MV-4-11 (cell line): ENCODE results near the gene STXBP5.
"Not testable (repeated sequence)": the region's sequence is repeated elsewhere in the genome, so short reads cannot be mapped to it uniquely, and the experiment has no call there.

Experiments
- DNase-seq: peaks from one replicate; lab custom pipeline; 2025; lab: John Stamatoyannopoulos, UW

Gene STXBP5

DNA sequence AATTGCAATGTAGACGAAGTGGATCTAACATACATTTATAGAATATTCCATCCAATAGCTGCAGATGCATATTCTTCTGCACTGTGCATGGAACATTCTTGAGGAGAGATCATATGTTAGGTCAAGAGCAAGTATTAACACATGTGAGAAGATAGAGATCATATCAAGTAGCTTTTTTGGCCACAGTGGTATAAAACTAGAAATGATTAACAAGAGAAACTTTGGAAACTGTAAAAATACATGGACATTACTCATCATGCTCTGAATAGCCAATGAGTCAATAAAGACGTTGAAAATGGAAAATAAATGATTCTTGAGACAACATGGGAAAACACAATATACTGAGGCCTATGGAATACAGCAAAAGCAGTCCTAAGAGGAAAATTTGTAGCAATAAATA is 94.2 kb downstream of the STXBP5 start:
- DNase-seq = no peak

DNA sequence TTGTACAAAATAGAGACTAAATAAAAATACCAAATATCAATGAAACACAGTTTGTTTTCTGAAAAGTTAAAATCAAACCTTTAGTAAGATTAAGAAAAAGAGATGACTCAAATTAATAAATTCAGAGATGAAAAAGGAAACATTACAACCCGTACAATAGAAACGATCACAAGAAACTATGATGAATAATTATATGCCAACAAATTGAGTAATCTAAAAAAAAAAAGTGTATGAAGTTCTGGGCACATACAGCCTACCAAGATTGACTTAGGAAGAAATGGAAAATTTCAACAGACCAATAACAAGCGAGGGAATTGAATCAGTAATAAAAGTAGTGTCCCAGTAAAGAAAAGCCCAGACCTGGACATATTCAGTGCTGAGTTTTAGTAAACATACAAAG is 94.8 kb downstream of the STXBP5 start:
- DNase-seq = no peak

DNA sequence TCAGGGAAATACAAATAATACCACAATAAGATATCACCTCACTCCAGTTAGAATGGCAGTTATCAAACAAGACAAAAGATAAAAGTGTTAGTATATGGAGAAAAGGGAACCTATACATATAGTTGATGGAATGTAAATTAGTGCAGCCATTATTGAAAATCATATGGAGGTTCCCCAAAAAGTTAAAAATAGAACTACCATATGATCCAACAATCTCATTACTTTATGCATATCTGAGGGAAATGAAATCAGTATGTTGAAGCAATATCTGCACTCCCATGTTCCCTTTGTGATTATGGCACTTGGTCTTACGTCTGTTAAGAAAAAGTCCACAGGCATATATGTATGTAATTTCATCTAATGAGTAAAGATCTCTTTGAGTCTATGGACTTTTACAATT is 96.9 kb downstream of the STXBP5 start:
- no peak for DNase-seq

DNA sequence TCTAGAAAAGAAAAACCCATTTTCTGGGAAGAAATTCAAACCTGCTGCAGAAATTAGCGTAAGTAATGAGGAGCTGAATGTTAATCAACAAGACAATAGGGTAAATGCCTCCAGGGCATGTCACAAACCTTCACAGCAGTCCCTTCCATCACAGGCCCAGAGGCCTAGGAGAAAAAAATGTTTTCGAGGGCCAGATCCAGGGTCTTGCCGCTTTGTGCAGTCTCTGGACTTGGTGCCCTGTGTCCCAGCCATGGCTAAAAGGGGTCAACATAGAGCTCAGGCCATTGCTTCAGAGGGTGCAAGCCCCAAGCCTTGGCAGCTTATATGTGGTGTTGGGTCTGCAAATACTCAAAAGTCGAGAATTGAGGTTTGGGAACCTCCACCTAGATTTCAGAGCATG is 99.8 kb downstream of the STXBP5 start:
- DNase-seq = no peak

DNA sequence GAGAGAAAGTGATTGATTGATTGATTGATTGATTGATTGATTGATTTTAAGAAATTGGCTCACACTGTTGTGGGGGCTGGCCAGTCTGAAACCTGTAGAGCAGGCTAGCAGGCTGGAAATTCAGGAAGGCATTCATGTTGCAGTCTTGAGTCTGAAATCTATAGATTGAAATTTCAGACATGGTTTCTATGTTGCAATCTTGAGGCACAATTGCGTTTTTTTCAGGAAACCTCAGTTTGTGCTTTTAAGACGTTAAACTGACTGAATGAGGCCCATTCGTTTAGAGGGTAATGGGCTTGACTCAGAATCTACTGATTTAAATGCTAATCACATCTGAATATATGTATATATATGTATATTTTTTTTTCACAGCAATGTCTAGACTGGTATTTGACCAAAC is 106.3 kb downstream of the STXBP5 start:
- DNase-seq = peak; percentile 84

GRCh38 chr6:147311218-147311617 is 107.0 kb downstream of the STXBP5 start:
- DNase-seq = no peak

DNA sequence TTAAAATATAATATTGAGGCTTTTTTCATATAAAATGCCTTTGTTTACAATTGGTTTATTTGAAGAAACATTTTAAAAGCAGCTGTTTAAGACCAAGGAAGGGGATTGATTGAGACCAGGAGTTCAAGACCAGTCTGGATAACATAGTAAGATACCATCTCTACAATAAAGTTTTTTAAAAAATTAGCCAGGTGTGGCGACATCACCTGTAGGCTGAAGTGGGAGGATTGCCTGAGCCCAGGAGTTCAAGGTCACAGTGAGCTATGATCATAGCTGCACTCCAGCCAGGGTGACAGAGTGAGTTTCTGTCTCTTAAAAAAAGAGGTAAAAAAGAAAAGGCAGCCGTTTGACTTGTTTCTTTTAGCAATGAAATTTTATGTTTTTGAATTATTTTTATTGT is 117.0 kb downstream of the STXBP5 start:
- no peak for DNase-seq

DNA sequence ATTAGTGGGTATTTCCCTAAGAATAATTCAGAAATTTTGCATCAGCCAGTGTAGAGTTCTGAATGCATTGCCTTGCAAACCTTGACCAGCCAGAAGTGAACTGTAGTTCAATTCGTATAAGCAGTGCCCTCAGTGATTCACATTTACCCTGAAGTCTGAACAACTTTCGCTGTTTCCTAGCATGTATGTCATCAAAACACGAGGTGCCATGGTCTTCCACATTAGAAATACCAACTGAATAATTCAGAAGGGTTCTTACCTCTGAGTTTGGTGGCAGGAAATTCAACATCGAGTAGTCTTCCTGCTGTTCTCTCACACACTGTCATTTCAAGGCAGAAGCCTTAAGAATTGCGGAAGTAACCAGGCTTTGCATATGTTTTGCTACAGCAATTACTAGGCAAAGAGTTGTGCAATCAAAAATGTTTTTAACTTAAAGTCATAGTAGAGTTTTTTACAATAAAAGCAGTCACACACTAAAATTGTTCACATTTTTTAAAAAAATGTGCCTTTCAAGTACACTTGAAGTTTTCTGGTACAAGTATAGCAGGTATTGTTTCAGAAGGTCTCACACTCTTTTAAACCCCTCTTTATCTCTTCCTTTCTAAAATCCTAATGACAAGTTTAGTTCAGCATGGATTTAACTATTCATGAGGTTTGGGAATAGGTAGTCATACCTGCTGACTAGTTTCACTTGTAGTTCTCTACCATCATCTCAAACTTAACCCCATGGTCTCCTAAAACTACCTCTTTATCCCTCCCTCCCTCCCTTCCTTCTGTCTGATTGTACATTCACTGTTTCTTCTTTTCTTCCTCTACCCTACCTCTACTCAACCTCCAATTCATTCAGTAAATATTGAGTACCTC is 118.3 kb downstream of the STXBP5 start:
- DNase-seq = peak; percentile 95

DNA sequence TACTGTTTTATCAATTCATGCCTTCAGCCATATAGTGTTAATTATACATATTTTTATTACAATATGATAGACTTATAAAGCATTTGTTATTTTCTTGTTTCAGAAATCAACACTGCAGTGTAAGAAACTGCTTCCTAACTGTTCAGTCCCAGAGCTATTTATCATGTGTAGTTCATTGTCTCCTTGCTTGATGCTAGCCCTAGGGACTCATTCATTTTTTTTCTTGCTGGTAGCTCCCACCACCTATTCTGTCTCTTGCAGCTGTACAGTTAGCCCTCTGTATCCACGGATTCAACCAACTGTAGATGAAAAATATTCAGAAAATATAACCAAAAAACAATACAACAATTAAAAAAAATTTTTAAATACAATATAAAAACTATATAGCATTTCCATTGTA is 121.3 kb downstream of the STXBP5 start:
- no peak for DNase-seq

DNA sequence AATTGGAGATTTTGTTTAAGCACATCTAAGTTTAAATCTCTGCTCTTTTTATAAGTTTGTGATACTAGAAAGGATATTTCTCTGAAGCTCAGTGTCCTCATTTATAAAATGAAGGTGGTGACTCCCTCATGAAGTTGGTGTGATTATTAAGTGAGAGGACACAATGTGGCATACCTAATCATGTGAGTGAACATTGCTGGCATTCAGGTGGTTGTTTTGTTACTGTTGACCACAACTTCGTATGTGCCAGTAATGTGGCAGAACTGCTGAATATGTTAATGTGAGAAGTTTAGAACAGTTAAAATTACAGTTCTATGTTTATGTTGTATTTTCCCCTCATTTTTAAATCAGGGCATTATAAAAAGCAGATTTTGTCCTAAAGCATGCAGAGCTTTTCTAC is 127.2 kb downstream of the STXBP5 start:
- no peak for DNase-seq

DNA sequence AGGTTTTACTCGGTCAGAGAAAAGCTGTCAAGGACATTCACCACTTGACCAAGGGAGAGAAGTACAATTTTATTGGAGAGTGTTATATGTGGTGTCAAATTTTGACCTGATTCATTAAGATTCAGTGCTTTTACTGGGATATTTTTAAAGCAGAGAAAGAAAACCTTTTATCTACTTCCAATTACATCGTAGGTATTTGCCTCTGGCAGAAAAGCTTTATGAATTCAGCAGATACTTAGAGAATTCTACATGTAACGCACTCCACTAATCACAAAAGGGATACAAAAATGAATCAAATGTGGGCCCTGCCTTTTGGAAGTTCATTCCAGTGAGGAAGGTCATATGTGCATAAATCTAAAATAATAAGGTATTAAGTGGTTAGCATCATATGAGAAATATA is 133.7 kb downstream of the STXBP5 start:
- no peak for DNase-seq

GRCh38 chr6:147341486-147341885 is 137.3 kb downstream of the STXBP5 start:
- no peak for DNase-seq

DNA sequence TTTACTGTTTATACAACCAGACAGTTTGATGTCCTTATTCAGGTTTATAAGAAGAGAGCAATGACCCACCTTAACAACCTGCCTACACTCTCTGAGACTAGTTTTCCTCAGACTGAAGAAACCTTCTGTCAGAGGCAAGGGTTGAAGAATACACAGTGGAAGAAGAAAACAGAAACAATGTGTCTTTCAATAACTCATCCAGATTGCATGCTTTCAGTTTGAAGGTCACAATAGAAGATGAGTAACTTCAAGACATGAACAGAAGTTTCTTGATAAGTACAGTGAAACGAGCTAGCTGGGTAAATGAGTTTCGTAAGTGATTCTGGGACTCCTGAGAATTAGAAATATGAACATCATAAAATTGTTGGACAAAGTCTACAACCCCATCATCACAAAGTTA is 141.7 kb downstream of the STXBP5 start:
- no peak for DNase-seq

- DNase-seq = no peak
Observed at GRCh38 chr6:147347179-147347881, 143.1 kb downstream of the STXBP5 start.

- DNase-seq = no peak
Observed at GRCh38 chr6:147347882-147348575, 143.8 kb downstream of the STXBP5 start.

GRCh38 chr6:147361311-147361981 is 157.2 kb downstream of the STXBP5 start:
- no peak for DNase-seq

GRCh38 chr6:147366290-147366689 is 162.1 kb downstream of the STXBP5 start:
- peak; percentile 4 for DNase-seq

- DNase-seq = no peak
Observed at GRCh38 chr6:147371325-147371724, 167.1 kb downstream of the STXBP5 start.

DNA sequence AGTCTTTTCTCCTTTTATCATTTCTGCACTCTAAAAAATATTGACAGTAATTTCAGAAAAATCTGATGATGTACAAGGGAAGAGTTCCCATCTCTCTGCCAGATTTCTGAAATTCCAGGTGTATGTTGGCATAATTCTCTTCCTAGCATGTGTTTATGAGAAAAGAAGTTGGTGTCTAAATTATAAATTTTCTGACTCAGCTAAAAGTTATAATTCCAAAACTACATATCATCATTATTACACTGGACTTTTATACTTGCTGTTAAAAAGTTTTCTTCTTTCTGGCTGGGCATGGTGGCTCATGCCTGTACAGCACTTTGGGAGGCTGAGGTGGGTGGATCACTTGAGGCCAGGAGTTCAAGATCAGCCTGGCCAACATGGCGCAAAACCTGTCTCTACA is 168.6 kb downstream of the STXBP5 start:
- DNase-seq = no peak

GRCh38 chr6:147378819-147379218 is 174.6 kb downstream of the STXBP5 start:
- DNase-seq = no peak

GRCh38 chr6:147380841-147381240 is 176.6 kb downstream of the STXBP5 start:
- DNase-seq = not testable (repeated sequence)

GRCh38 chr6:147381712-147382111 is 177.5 kb downstream of the STXBP5 start:
- no peak for DNase-seq
